PC-3 (cell line): ENCODE measurements around the gene MGA.

Source experiments
- EZH2 ChIP-seq: fragments of 300-600 bp; sonication (generic); IDR thresholded peaks from one replicate; pipeline ENCODE4 v1.6.1; 2017; ENCODE audit warnings: antibody characterized with exemption, mild to moderate bottlenecking, low read length; ENCODE audit not compliant: unreplicated experiment
- TF ChIP-seq, protein P1 (sequence below): fragments of 300-600 bp; sonication (generic); conservative IDR thresholded peaks from 2 replicates; pipeline ENCODE4 v1.5.1; 2017; ENCODE audit warnings: antibody characterized with exemption, low read depth, mild to moderate bottlenecking, low read length

DNA sequence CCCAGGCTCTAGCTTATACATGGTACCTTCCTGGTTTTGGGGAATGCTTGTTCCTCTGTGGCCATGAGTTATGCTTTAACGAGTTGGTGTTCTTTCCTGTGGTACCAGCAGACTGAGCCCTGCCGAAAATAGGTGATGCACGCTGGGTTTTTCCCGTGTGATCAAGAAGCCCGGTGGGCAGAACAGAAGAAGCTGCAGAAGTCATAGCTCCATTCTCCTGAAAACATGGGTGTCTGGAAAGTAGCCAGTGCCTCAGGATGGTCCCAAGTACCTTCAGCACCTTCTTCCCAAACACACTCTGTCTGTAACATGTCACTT is 139.2 kb downstream of the MGA start:
- TF ChIP-seq, protein P1, sequence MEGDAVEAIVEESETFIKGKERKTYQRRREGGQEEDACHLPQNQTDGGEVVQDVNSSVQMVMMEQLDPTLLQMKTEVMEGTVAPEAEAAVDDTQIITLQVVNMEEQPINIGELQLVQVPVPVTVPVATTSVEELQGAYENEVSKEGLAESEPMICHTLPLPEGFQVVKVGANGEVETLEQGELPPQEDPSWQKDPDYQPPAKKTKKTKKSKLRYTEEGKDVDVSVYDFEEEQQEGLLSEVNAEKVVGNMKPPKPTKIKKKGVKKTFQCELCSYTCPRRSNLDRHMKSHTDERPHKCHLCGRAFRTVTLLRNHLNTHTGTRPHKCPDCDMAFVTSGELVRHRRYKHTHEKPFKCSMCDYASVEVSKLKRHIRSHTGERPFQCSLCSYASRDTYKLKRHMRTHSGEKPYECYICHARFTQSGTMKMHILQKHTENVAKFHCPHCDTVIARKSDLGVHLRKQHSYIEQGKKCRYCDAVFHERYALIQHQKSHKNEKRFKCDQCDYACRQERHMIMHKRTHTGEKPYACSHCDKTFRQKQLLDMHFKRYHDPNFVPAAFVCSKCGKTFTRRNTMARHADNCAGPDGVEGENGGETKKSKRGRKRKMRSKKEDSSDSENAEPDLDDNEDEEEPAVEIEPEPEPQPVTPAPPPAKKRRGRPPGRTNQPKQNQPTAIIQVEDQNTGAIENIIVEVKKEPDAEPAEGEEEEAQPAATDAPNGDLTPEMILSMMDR, result no peak
- TF ChIP-seq EZH2, result no peak
